Stimulated activated CD8-positive, alpha-beta memory T cell treated with anti-CD3 and anti-CD28 coated beads, Interleukin-15, amount 100 ng/mL, for 24 hours (primary cell): ENCODE data around the gene ANKRD55.

ENCODE experiments used
- DNase-seq: peaks from one replicate; pipeline ENCODE4 v3.0.0-alpha.2; 2020; ENCODE audit warnings: low read depth

ANKRD55 gene

GRCh38 chr5:56077796-56078233 lies 155.3 kb downstream of the ANKRD55 start:
- no peak for DNase-seq

GRCh38 chr5:56076486-56076885 lies 156.6 kb downstream of the ANKRD55 start:
- no peak for DNase-seq

GRCh38 chr5:56075361-56075760 lies 157.8 kb downstream of the ANKRD55 start:
- no peak for DNase-seq

GRCh38 chr5:56072863-56073766 lies 160.0 kb downstream of the ANKRD55 start:
- DNase-seq = no peak

- no peak for DNase-seq
Observed at GRCh38 chr5:56071470-56071869, 161.7 kb downstream of the ANKRD55 start.

GRCh38 chr5:56070851-56071465 lies 162.2 kb downstream of the ANKRD55 start:
- no peak for DNase-seq

- DNase-seq = no peak
Observed at GRCh38 chr5:56069652-56070226, 163.4 kb downstream of the ANKRD55 start.

- DNase-seq = no peak
Observed at GRCh38 chr5:56066931-56067450, 166.1 kb downstream of the ANKRD55 start.

GRCh38 chr5:56064984-56065383 lies 168.1 kb downstream of the ANKRD55 start:
- DNase-seq = no peak

- DNase-seq = no peak
Observed at GRCh38 chr5:56060276-56061110, 172.6 kb downstream of the ANKRD55 start.

GRCh38 chr5:56059854-56060253 lies 173.3 kb downstream of the ANKRD55 start:
- no peak for DNase-seq

- DNase-seq = no peak
Observed at GRCh38 chr5:56056875-56057274, 176.3 kb downstream of the ANKRD55 start.

- no peak for DNase-seq
Observed at GRCh38 chr5:56055859-56056258, 177.3 kb downstream of the ANKRD55 start.

GRCh38 chr5:56055287-56055686 lies 177.8 kb downstream of the ANKRD55 start:
- no peak for DNase-seq

- DNase-seq = no peak
Observed at GRCh38 chr5:56054666-56055065, 178.5 kb downstream of the ANKRD55 start.

- DNase-seq = no peak
Observed at GRCh38 chr5:56053363-56053762, 179.8 kb downstream of the ANKRD55 start.

GRCh38 chr5:56052735-56053134 lies 180.4 kb downstream of the ANKRD55 start:
- DNase-seq = no peak

GRCh38 chr5:56050551-56051255 lies 182.4 kb downstream of the ANKRD55 start:
- DNase-seq = no peak
